ENCODE measurements around the gene MAPK8. TPM values are rescaled to one million over a fixed set of nuclear protein-coding genes. Genes with fewer than 3 reads are reported as not detected.

The MAPK8 gene
- total and polyA plus RNA-seq, 2 of the 4 experiments (the other 2 are of a cell fraction), result 41.5 to 54.7 TPM

GRCh38 chr10:48474765-48475365, 168.4 kb downstream of the MAPK8 start:
- H3K23ac ChIP-seq (ENCODE audit: low read depth, low read length), result no peak overlapping the region
- H3K4me1 ChIP-seq (ENCODE audit: control insufficient read depth, insufficient read depth, low read length), result peaks cover 14% of the 10 kb centered on the region
- ATAC-seq (ENCODE audit: low read depth), result no peak
- ChIA-PET POLR2A (ENCODE audit: unreplicated experiment) (no interaction called here), CTCF (no interaction called here)
- H2AK5ac ChIP-seq (ENCODE audit: low read depth, low read length), result no peak overlapping the region
- H3K9me1 ChIP-seq (ENCODE audit: insufficient read depth, low read length), result peaks cover 21% of the 10 kb centered on the region; the same call in 1 of the 2 replicates
- no peak overlapping the region for H4K91ac ChIP-seq (ENCODE audit: insufficient read depth, low read depth, low read length)
- no peak overlapping the region for H3K4me2 ChIP-seq (ENCODE audit: low read depth, low read length)
- H3K4me3 ChIP-seq (ENCODE audit: insufficient read depth, low read depth, low read length), result no peak overlapping the region
- WGBS, 2 experiments (ENCODE audit: extremely low coverage in 2 of 2, insufficient read length in 1 of 2), result 80% methylated on average over 1 of the region's 3 CpGs; no CpG with 5 or more reads in 1 of the 2 experiments
- no peak overlapping the region for H3K14ac ChIP-seq (replicated peaks; ENCODE audit: low read depth, low read length)
- H2BK15ac ChIP-seq (ENCODE audit: low read depth, low read length), result no peak overlapping the region
- H2AK9ac ChIP-seq (replicated peaks; ENCODE audit: low read depth, low read length, poor library complexity), result no peak overlapping the region
- no peak overlapping the region for H3K18ac ChIP-seq (ENCODE audit: low read depth, low read length)
- H2BK5ac ChIP-seq (ENCODE audit: low read depth, low read length, poor library complexity, severe bottlenecking), result no peak overlapping the region
- H3K36me3 ChIP-seq (ENCODE audit: control insufficient read depth, insufficient read depth, low read length), result peaks cover 5% of the 10 kb centered on the region
- DNase-seq, result no peak
- H3K4ac ChIP-seq (ENCODE audit: low read depth, low read length), result no peak overlapping the region
- no peak overlapping the region for H4K5ac ChIP-seq (ENCODE audit: low read depth, low read length)
- TF ChIP-seq RCOR1 (IDR thresholded peaks at IDR 0.05; ENCODE audit: insufficient replicate concordance, low read length), result no peak
- no peak for TF ChIP-seq MAZ (IDR thresholded peaks at IDR 0.05; ENCODE audit: borderline replicate concordance, low read depth, low read length)
- TF ChIP-seq ELK1 (IDR thresholded peaks at IDR 0.05; ENCODE audit: borderline replicate concordance, low read depth, low read length), result no peak
- no peak for TF ChIP-seq POLR2A (IDR thresholded peaks at IDR 0.05; ENCODE audit: low read depth, low read length)
- no peak for TF ChIP-seq BHLHE40 (IDR thresholded peaks at IDR 0.05; ENCODE audit: low read depth, low read length)
- TF ChIP-seq SMC3 (IDR thresholded peaks at IDR 0.05; ENCODE audit: low read depth, low read length), result no peak
- TF ChIP-seq CEBPB (IDR thresholded peaks at IDR 0.05; ENCODE audit: low read depth, low read length), result no peak
- TF ChIP-seq RFX5 (IDR thresholded peaks at IDR 0.05; ENCODE audit: low read depth, low read length), result no peak
- TF ChIP-seq CHD1 (IDR thresholded peaks at IDR 0.05; ENCODE audit: low read depth, low read length), result no peak
- TF ChIP-seq MXI1 (IDR thresholded peaks at IDR 0.05; ENCODE audit: borderline replicate concordance, low read depth, low read length), result no peak
- no peak for TF ChIP-seq FOS (IDR thresholded peaks at IDR 0.05; ENCODE audit: low read depth, low read length)
- no peak overlapping the region for H3K27ac ChIP-seq (ENCODE audit: insufficient read depth, low read length)
- in situ Hi-C loops (cut with MboI; ENCODE audit: low sequenced_read_pairs), result no loop called here
- no peak overlapping the region for H2BK120ac ChIP-seq (ENCODE audit: low read depth, low read length)
- H3K9ac ChIP-seq (ENCODE audit: low read depth, low read length), result no peak overlapping the region
- peaks cover 30 to 82% of the 10 kb centered on the region in 2 experiments; a peak in 3 of 4 replicates for H3K79me1 ChIP-seq (ENCODE audit: low read depth in 1 of 2, low read length in 2 of 2)
- H4K8ac ChIP-seq (ENCODE audit: low read depth in 2 of 2, low read length in 2 of 2), result no peak overlapping the region
- no TSS peak for BruUV-seq (replicated peaks)
- no peak overlapping the region for H2BK20ac ChIP-seq (ENCODE audit: low read depth, low read length)
- no peak overlapping the region for H3K56ac ChIP-seq (ENCODE audit: extremely low read depth, insufficient read depth, low read length)
- intact Hi-C loops (cut with micrococcal nuclease), result no loop called here
- dilution Hi-C loops (cut with HindIII; ENCODE audit: low sequenced_read_pairs, unreplicated experiment), result no loop called here
- H2AFZ ChIP-seq (replicated peaks; ENCODE audit: low read length, poor library complexity), result no peak overlapping the region
- peaks cover 15% of the 10 kb centered on the region; the same call in 1 of the 2 replicates for H4K20me1 ChIP-seq (ENCODE audit: insufficient read depth, low read length)
- H3K9me3 ChIP-seq (ENCODE audit: control insufficient read depth, insufficient read depth, low read length), result no peaks in the 10 kb centered on the region
- no peaks in the 10 kb centered on the region for H3K27me3 ChIP-seq (ENCODE audit: control insufficient read depth, insufficient read depth, low read length)

Measured in IMR-90 (cell line).